Liver (tissue), 9 donors: ENCODE results near the gene POLA1. TPM values are rescaled to one million over a fixed set of nuclear protein-coding genes. Genes with fewer than 3 reads are reported as not detected.

Source experiments
- DNase-seq: peaks from one replicate; pipeline ENCODE4 v3.0.0-alpha.2; 2017; ENCODE audit warnings: low spot score
- H3K27ac ChIP-seq, 2 donors: one replicate each; pipeline ENCODE4 v1.7.0; 2013; ENCODE audit warnings: inconsistent platforms in 2 of 2, low read length in 2 of 2, control low read depth in 1 of 2, low read depth in 1 of 2, mild to moderate bottlenecking in 1 of 2
- H3K27me3 ChIP-seq, 4 donors: one replicate each; pipeline versions ENCODE4 v1.6.1 to v1.7.0; 2013; ENCODE audit warnings: low read length in 3 of 4, inconsistent platforms in 1 of 4, mild to moderate bottlenecking in 1 of 4, moderate library complexity in 1 of 4; ENCODE audit not compliant: control insufficient read depth in 4 of 4, insufficient read depth in 4 of 4
- H3K36me3 ChIP-seq, 4 donors: one replicate each; pipeline versions ENCODE4 v1.6.1 to v1.7.0; 2013; ENCODE audit warnings: low read length in 3 of 4, mild to moderate bottlenecking in 3 of 4, low read depth in 1 of 4, moderate library complexity in 1 of 4; ENCODE audit not compliant: control insufficient read depth in 4 of 4, insufficient read depth in 3 of 4
- H3K4me1 ChIP-seq, 4 donors: one replicate each; pipeline versions ENCODE4 v1.6.1 to v1.7.0; 2013; ENCODE audit warnings: low read length in 3 of 4, mild to moderate bottlenecking in 3 of 4, moderate library complexity in 1 of 4; ENCODE audit not compliant: control insufficient read depth in 4 of 4, insufficient read depth in 4 of 4
- H3K4me3 ChIP-seq, 3 donors: one replicate each; pipeline versions ENCODE4 v1.6.1 to v1.7.0; 2013; ENCODE audit warnings: low read length in 3 of 3, control low read depth in 1 of 3, low read depth in 1 of 3, mild to moderate bottlenecking in 1 of 3
- H3K9ac ChIP-seq, 2 donors: one replicate each; pipeline ENCODE4 v1.7.0; 2013; ENCODE audit warnings: low read length in 2 of 2, mild to moderate bottlenecking in 2 of 2, moderate library complexity in 2 of 2, control low read depth in 1 of 2, low read depth in 1 of 2
- H3K9me3 ChIP-seq, 4 donors: one replicate each; pipeline versions ENCODE4 v1.6.1 to v1.7.0; 2013; ENCODE audit warnings: low read length in 3 of 4; ENCODE audit not compliant: control insufficient read depth in 4 of 4
- CTCF ChIP-seq: fragments of 150-350 bp; IDR thresholded peaks from 2 replicates; pipeline ENCODE4 v1.5.1; 2017; ENCODE audit warnings: improper control_type of control experiment, low read depth, low read length; ENCODE audit not compliant: missing input control
- EGR1 ChIP-seq, 2 donors: IDR thresholded peaks; 2 replicates each; pipeline ENCODE4 v1.6.1; 2016 to 2018; ENCODE audit warnings: antibody characterized with exemption in 2 of 2, low read depth in 2 of 2
- FOXA1 ChIP-seq: IDR thresholded peaks from 2 replicates; pipeline ENCODE4 v1.6.1; 2016; ENCODE audit warnings: antibody characterized with exemption
- FOXA2 ChIP-seq: IDR thresholded peaks from 2 replicates; pipeline ENCODE4 v1.6.1; 2016; ENCODE audit warnings: antibody characterized with exemption
- HNF4G ChIP-seq: IDR thresholded peaks from 2 replicates; pipeline ENCODE4 v1.6.1; 2016; ENCODE audit warnings: antibody characterized with exemption
- JUND ChIP-seq, 2 donors: IDR thresholded peaks; 2 replicates each; pipeline ENCODE4 v1.6.1; 2016; ENCODE audit warnings: antibody characterized with exemption in 2 of 2
- NR2F2 ChIP-seq: IDR thresholded peaks from 2 replicates; pipeline ENCODE4 v1.6.1; 2016; ENCODE audit warnings: antibody characterized with exemption
- REST ChIP-seq: IDR thresholded peaks from 2 replicates; pipeline ENCODE4 v1.6.1; 2016; ENCODE audit warnings: antibody characterized with exemption, mild to moderate bottlenecking
- RXRA ChIP-seq, 2 donors: IDR thresholded peaks; 2 replicates each; pipeline ENCODE4 v1.6.1; 2017 to 2018; ENCODE audit warnings: antibody characterized with exemption in 2 of 2, mild to moderate bottlenecking in 1 of 2
- SP1 ChIP-seq: IDR thresholded peaks from 2 replicates; pipeline ENCODE4 v1.6.1; 2018; ENCODE audit warnings: antibody characterized with exemption, mild to moderate bottlenecking
- TAF1 ChIP-seq: conservative IDR thresholded peaks from 2 replicates; pipeline ENCODE4 v1.6.1; 2016; ENCODE audit warnings: antibody characterized with exemption, mild to moderate bottlenecking
- ZBTB33 ChIP-seq: IDR thresholded peaks from 2 replicates; pipeline ENCODE4 v1.6.1; 2016; ENCODE audit warnings: antibody characterized with exemption
- WGBS: extraction: QIAGEN DNeasy Blood & Tissue Kit; methylation state at CpG from one replicate; pipeline ENCODE4 v1.1.7; 2013; 5-methylcytosine and 5-hydroxymethylcytosine counted together
- polyA plus RNA-seq, 2 donors: library from polyadenylated mRNA; stranded (reverse) in 1 of 2; unstranded in 1 of 2; fragments of 200-250 nt in 1 of 2; fragments of >200 nt in 1 of 2; fragmentation: Nextera tagmentation in 1 of 2; extraction: Ambion mirVana in 1 of 2; gene quantifications; one replicate each; pipeline versions ENCODE4 v1.2.1 to v1.2.3, GENCODE V29; 2013 to 2015
- total RNA-seq, 2 donors: library from RNA; depleted of rRNA; stranded (reverse); fragments of >200 nt; gene quantifications; one replicate each; pipeline ENCODE4 v1.2.3, GENCODE V29; 2014
- TF ChIP-seq, protein P1 (sequence below): IDR thresholded peaks from 2 replicates; pipeline ENCODE4 v1.6.1; 2016; ENCODE audit warnings: antibody characterized with exemption
- TF ChIP-seq, protein P2 (sequence below): IDR thresholded peaks from 2 replicates; pipeline ENCODE4 v1.6.1; 2016; ENCODE audit warnings: antibody characterized with exemption
- donor health status: healthy.
- donor health status: healthy.
- donor health status: healthy.
- donor health status: healthy.
- donor health status: healthy.

The POLA1 gene
- total and polyA plus RNA-seq, 4 donors, result 0.93 to 12.7 (median 4.3) TPM

- peaks cover 0 to 1% (median 0%) of the 10 kb centered on the region in 4 donors for H3K36me3 ChIP-seq
- 93% methylated on average over 4 of the region's 4 CpGs for WGBS
- DNase-seq, result no peak
- H3K9me3 ChIP-seq, result no peaks in the 10 kb centered on the region
- H3K4me1 ChIP-seq, result no peaks in the 10 kb centered on the region
- H3K9ac ChIP-seq, result no peak overlapping the region
- no peak overlapping the region for H3K4me3 ChIP-seq
- H3K27me3 ChIP-seq, result no peaks in the 10 kb centered on the region
- TF ChIP-seq REST, result no peak
- no peak for TF ChIP-seq JUND (IDR thresholded peaks at IDR 0.05)
- no peak for TF ChIP-seq CTCF
- no peak for TF ChIP-seq FOXA2
- no peak for TF ChIP-seq TAF1
- no peak for TF ChIP-seq FOXA1
- no peak overlapping the region for H3K27ac ChIP-seq
Measured at GRCh38 chrX:24760363-24761000, 66.8 kb downstream of the POLA1 start.

DNA sequence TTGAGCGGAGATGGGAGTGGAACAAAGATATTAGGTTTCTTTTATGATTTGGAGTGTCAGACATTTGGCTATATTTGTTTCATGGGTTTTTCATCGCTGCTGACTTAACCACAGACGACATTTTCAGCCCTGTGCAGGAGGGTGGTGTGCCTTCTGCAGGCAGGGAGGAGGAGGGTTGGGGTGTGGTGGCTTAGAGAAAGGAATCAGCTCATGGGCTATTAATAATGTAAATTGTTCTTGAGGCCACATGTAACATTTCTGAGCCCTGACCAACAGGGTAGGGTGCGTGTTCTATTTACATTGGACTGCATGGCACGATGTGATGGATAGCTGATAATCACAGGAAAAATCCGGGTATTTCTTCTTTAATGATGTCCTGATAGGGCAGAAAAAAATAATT lies 67.6 kb downstream of the POLA1 start:
- WGBS, result 94% methylated on average over 6 of the region's 6 CpGs
- Histone ChIP-seq H3K9ac (no peak overlapping the region), H3K27ac (no peak overlapping the region), H3K9me3 (no peaks in the 10 kb centered on the region), H3K27me3 (no peaks in the 10 kb centered on the region), H3K36me3 (peaks cover 0 to 1% (median 0%) of the 10 kb centered on the region in 4 donors), H3K4me1 (no peaks in the 10 kb centered on the region), H3K4me3 (no peak overlapping the region)
- no peak for DNase-seq
- TF ChIP-seq, protein P1, sequence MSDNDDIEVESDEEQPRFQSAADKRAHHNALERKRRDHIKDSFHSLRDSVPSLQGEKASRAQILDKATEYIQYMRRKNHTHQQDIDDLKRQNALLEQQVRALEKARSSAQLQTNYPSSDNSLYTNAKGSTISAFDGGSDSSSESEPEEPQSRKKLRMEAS, result no peak
- TF ChIP-seq JUND (IDR thresholded peaks at IDR 0.05), result no peak
- no peak for TF ChIP-seq FOXA2
- TF ChIP-seq, protein P2, sequence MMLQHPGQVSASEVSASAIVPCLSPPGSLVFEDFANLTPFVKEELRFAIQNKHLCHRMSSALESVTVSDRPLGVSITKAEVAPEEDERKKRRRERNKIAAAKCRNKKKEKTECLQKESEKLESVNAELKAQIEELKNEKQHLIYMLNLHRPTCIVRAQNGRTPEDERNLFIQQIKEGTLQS, result no peak
- no peak for TF ChIP-seq NR2F2
- TF ChIP-seq EGR1 (IDR thresholded peaks at IDR 0.05; ENCODE audit: low read depth in 2 of 2), result no peak
- TF ChIP-seq FOXA1, result no peak
- no peak for TF ChIP-seq SP1
- TF ChIP-seq RXRA (IDR thresholded peaks at IDR 0.05), result no peak
- TF ChIP-seq TAF1, result no peak
- no peak for TF ChIP-seq HNF4G
- TF ChIP-seq ZBTB33, result no peak
- no peak for TF ChIP-seq CTCF
